ENCODE data around the gene UBE2U. TPM values are rescaled to one million over a fixed set of nuclear protein-coding genes. Genes with fewer than 3 reads are reported as not detected.

UBE2U gene
- total and polyA plus RNA-seq, 2 of the 8 experiments (the other 6 are each of a cell fraction or from before 2014, with no cell fraction given), result not detected

GRCh38 chr1:64212031-64212430 is 8.6 kb downstream of the UBE2U start (continued):
- TF ChIP-seq, protein P1, sequence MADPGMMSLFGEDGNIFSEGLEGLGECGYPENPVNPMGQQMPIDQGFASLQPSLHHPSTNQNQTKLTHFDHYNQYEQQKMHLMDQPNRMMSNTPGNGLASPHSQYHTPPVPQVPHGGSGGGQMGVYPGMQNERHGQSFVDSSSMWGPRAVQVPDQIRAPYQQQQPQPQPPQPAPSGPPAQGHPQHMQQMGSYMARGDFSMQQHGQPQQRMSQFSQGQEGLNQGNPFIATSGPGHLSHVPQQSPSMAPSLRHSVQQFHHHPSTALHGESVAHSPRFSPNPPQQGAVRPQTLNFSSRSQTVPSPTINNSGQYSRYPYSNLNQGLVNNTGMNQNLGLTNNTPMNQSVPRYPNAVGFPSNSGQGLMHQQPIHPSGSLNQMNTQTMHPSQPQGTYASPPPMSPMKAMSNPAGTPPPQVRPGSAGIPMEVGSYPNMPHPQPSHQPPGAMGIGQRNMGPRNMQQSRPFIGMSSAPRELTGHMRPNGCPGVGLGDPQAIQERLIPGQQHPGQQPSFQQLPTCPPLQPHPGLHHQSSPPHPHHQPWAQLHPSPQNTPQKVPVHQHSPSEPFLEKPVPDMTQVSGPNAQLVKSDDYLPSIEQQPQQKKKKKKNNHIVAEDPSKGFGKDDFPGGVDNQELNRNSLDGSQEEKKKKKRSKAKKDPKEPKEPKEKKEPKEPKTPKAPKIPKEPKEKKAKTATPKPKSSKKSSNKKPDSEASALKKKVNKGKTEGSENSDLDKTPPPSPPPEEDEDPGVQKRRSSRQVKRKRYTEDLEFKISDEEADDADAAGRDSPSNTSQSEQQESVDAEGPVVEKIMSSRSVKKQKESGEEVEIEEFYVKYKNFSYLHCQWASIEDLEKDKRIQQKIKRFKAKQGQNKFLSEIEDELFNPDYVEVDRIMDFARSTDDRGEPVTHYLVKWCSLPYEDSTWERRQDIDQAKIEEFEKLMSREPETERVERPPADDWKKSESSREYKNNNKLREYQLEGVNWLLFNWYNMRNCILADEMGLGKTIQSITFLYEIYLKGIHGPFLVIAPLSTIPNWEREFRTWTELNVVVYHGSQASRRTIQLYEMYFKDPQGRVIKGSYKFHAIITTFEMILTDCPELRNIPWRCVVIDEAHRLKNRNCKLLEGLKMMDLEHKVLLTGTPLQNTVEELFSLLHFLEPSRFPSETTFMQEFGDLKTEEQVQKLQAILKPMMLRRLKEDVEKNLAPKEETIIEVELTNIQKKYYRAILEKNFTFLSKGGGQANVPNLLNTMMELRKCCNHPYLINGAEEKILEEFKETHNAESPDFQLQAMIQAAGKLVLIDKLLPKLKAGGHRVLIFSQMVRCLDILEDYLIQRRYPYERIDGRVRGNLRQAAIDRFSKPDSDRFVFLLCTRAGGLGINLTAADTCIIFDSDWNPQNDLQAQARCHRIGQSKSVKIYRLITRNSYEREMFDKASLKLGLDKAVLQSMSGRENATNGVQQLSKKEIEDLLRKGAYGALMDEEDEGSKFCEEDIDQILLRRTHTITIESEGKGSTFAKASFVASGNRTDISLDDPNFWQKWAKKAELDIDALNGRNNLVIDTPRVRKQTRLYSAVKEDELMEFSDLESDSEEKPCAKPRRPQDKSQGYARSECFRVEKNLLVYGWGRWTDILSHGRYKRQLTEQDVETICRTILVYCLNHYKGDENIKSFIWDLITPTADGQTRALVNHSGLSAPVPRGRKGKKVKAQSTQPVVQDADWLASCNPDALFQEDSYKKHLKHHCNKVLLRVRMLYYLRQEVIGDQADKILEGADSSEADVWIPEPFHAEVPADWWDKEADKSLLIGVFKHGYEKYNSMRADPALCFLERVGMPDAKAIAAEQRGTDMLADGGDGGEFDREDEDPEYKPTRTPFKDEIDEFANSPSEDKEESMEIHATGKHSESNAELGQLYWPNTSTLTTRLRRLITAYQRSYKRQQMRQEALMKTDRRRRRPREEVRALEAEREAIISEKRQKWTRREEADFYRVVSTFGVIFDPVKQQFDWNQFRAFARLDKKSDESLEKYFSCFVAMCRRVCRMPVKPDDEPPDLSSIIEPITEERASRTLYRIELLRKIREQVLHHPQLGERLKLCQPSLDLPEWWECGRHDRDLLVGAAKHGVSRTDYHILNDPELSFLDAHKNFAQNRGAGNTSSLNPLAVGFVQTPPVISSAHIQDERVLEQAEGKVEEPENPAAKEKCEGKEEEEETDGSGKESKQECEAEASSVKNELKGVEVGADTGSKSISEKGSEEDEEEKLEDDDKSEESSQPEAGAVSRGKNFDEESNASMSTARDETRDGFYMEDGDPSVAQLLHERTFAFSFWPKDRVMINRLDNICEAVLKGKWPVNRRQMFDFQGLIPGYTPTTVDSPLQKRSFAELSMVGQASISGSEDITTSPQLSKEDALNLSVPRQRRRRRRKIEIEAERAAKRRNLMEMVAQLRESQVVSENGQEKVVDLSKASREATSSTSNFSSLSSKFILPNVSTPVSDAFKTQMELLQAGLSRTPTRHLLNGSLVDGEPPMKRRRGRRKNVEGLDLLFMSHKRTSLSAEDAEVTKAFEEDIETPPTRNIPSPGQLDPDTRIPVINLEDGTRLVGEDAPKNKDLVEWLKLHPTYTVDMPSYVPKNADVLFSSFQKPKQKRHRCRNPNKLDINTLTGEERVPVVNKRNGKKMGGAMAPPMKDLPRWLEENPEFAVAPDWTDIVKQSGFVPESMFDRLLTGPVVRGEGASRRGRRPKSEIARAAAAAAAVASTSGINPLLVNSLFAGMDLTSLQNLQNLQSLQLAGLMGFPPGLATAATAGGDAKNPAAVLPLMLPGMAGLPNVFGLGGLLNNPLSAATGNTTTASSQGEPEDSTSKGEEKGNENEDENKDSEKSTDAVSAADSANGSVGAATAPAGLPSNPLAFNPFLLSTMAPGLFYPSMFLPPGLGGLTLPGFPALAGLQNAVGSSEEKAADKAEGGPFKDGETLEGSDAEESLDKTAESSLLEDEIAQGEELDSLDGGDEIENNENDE (IDR thresholded peaks at IDR 0.05; ENCODE audit: insufficient replicate concordance, low read length), result no peak
- TF ChIP-seq KDM4A (IDR thresholded peaks at IDR 0.05; ENCODE audit: low read depth, low read length, severe bottlenecking), result no peak
- TF ChIP-seq HDAC6 (IDR thresholded peaks at IDR 0.05; ENCODE audit: low read depth, low read length), result no peak
- no peak for TF ChIP-seq SAP30 (IDR thresholded peaks at IDR 0.05; ENCODE audit: insufficient read depth, insufficient replicate concordance, low read length)
- no peak for TF ChIP-seq POU5F1 (IDR thresholded peaks at IDR 0.05; ENCODE audit: low read depth, low read length)
